D721Med (cell line): ENCODE measurements around the gene ABL1.

ENCODE experiments used
- DNase-seq: peaks from one replicate; pipeline ENCODE4 v3.0.0; 2011; ENCODE audit warnings: low spot score; ENCODE audit not compliant: insufficient read length
- FAIRE-seq: peaks from 2 replicates; lab custom pipeline; 2011; peaks lifted over from hg19 to GRCh38; lab: Jason Lieb, UNC
- CTCF ChIP-seq: IDR thresholded peaks from 2 replicates; pipeline ENCODE4 v1.5.1; 2012; ENCODE audit warnings: mild to moderate bottlenecking, control low read depth; ENCODE audit not compliant: insufficient read depth; ENCODE audit errors: missing control alignments

The ABL1 gene

GRCh38 chr9:130830231-130830760 lies 4.8 kb upstream of the ABL1 start:
- DNase-seq (no peak), FAIRE-seq (no peak)
- no peak for TF ChIP-seq CTCF

GRCh38 chr9:130831077-130831476 lies 4.0 kb upstream of the ABL1 start:
- no peak for DNase-seq
- TF ChIP-seq CTCF, result no peak
- FAIRE-seq, result no peak

GRCh38 chr9:130833031-130833990 lies 1.7 kb upstream of the ABL1 start:
- no peak for FAIRE-seq
- no peak for DNase-seq
- TF ChIP-seq CTCF, result no peak

GRCh38 chr9:130835441-130836298 lies 616 bp downstream of the ABL1 start:
- TF ChIP-seq CTCF, result no peak
- DNase-seq, result no peak
- no peak for FAIRE-seq

GRCh38 chr9:130837002-130837511 lies 2.0 kb downstream of the ABL1 start:
- FAIRE-seq (no peak), DNase-seq (no peak)

GRCh38 chr9:130837643-130838042 lies 2.6 kb downstream of the ABL1 start:
- FAIRE-seq, result no peak
- DNase-seq, result no peak
- TF ChIP-seq CTCF, result no peak

More at GRCh38 chr9:130837002-130837511, 2.0 kb downstream of the ABL1 start:
- TF ChIP-seq CTCF, result no peak
